ENCODE measurements around the gene SYPL1.

Gene SYPL1

GRCh38 chr7:106073701-106074100 is 38.4 kb downstream of the SYPL1 start:
- in situ Hi-C loops (cut with HindIII; ENCODE audit: low sequenced_read_pairs): loop anchor here (25.0 kb wide), 1 partner anchor 89 kb away; no protein-coding TSS in a partner anchor
- no peak for TF ChIP-seq CTCF (IDR thresholded peaks at IDR 0.05; ENCODE audit: low read depth, low read length)
- no peak overlapping the region for H3K4me3 ChIP-seq (ENCODE audit: low read depth, low read length)
- DNase-seq (ENCODE audit: low read depth, low spot score): no peak

DNA sequence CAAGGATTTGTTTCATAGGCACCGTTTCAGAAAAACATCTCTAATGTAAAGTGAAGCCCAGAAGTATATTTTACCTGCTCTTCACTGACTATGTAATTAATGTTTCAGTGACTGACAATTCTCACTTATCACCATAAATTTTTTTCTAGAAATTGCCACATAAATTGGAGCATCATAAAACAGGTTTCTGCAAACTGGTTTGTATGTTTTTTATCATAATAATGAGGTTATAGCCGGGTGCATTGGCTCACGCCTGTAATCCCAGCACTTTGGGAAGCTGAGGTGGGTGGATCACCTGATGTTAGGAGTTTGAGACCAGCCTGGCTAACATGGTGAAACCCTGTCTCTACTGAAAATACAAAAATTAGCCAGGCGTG is 39.4 kb downstream of the SYPL1 start:
- DNase-seq (ENCODE audit: low read depth, low spot score): no peak
- H3K4me3 ChIP-seq (ENCODE audit: low read depth, low read length): no peak overlapping the region
- no peak for TF ChIP-seq CTCF (IDR thresholded peaks at IDR 0.05; ENCODE audit: low read depth, low read length)
- in situ Hi-C loops (cut with HindIII; ENCODE audit: low sequenced_read_pairs): loop anchor here (25.0 kb wide), 1 partner anchor 90 kb away; no protein-coding TSS in a partner anchor

DNA sequence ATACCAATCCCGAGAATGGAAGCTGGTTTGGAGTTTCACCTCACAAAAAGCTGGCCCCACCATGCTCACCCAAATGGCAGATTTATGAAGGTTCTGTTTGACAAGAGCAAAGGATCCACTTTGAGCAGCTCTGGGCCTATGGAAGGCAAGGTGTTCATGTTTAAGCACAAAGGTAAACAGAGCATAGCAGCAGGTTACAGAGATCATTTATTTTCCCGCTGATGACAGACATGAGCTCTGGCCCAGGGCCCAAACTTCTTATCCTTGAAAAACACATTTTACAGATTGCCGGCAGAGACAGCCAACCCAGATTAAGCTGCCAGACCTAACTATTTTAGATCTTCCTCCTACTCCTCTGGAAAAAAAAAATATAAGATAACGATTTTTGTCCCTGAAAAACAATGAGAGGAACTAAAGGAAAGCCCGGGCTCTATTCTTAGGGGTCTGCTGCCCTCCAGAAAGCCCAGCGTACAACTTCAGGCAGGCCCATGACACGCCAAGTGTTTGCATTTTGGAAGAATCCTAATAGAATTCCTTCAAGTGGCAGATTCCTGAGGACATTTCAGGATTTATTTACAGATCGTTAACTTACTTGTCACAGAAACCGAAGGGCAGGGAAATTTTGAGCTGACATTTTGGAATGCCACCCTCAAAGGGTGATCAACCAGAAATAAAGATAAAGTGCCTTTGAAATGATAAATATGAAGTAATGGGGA is 40.0 kb downstream of the SYPL1 start:
- TF ChIP-seq CTCF (IDR thresholded peaks at IDR 0.05; ENCODE audit: low read depth, low read length): no peak
- in situ Hi-C loops (cut with HindIII; ENCODE audit: low sequenced_read_pairs): loop anchor here (25.0 kb wide), 1 partner anchor 90 kb away; no protein-coding TSS in a partner anchor

GRCh38 chr7:106071356-106071998 is 40.6 kb downstream of the SYPL1 start:
- H3K4me3 ChIP-seq (ENCODE audit: low read depth, low read length): no peak overlapping the region
- in situ Hi-C loops (cut with HindIII; ENCODE audit: low sequenced_read_pairs): loop anchor here (25.0 kb wide), 1 partner anchor 91 kb away; no protein-coding TSS in a partner anchor
- TF ChIP-seq CTCF (IDR thresholded peaks at IDR 0.05; ENCODE audit: low read depth, low read length): no peak
- no peak for DNase-seq (ENCODE audit: low read depth, low spot score)

More for the DNA sequence above, 40.0 kb downstream of the SYPL1 start:
- no peak for DNase-seq (ENCODE audit: low read depth, low spot score)
- H3K4me3 ChIP-seq (ENCODE audit: low read depth, low read length): no peak overlapping the region

GRCh38 chr7:106070567-106071254 is 41.4 kb downstream of the SYPL1 start:
- no peak overlapping the region for H3K4me3 ChIP-seq (ENCODE audit: low read depth, low read length)
- DNase-seq (ENCODE audit: low read depth, low spot score): no peak
- in situ Hi-C loops (cut with HindIII; ENCODE audit: low sequenced_read_pairs): loop anchor here (25.0 kb wide), 1 partner anchor 92 kb away; no protein-coding TSS in a partner anchor
- TF ChIP-seq CTCF (IDR thresholded peaks at IDR 0.05; ENCODE audit: low read depth, low read length): no peak

DNA sequence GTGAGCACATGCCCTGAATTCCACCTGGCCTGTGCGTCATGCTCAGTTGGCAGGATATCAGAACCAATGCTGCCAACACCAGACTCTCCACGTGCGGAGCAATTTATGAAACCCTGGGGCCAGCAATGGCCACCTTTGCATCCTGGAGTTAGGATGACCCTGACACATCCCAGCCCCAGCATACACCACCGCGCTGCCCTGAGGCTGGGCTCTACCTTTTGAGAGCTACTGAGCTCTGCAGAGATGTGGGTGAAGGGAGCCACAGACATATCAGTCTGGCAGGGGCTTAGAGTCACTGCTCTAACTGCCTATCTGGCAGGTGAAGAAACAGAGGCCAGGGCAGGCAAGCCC is 41.9 kb downstream of the SYPL1 start:
- DNase-seq (ENCODE audit: low read depth, low spot score): no peak
- in situ Hi-C loops (cut with HindIII; ENCODE audit: low sequenced_read_pairs): loop anchor here (25.0 kb wide), 1 partner anchor 92 kb away; no protein-coding TSS in a partner anchor
- H3K4me3 ChIP-seq (ENCODE audit: low read depth, low read length): no peak overlapping the region
- no peak for TF ChIP-seq CTCF (IDR thresholded peaks at IDR 0.05; ENCODE audit: low read depth, low read length)
